Activated CD4-positive, alpha-beta memory T cell treated with anti-CD3 and anti-CD28 coated beads, Interleukin-2, amount 10 ng/mL, durations not matched to agents 7 days and 5 days (primary cell): ENCODE data around the gene PITRM1. TPM values are rescaled to one million over a fixed set of nuclear protein-coding genes. Genes with fewer than 3 reads are reported as not detected.

Source experiments
- CTCF ChIA-PET: fragments of 350-600 bp; sonication (Branson Sonifier 250); formaldehyde crosslinking; loops from one replicate; lab custom pipeline; 2021; ENCODE audit warnings: antibody characterized with exemption, inconsistent platforms; lab: Charles Lee
- POLR2A ChIA-PET: fragments of 350-600 bp; sonication (Branson Sonifier 250); formaldehyde crosslinking; loops from one replicate; lab custom pipeline; 2021; ENCODE audit warnings: antibody characterized with exemption; lab: Charles Lee
- DNase-seq: peaks from one replicate; pipeline ENCODE4 v3.0.0-alpha.2; 2020
- H3K27ac Mint-ChIP-seq: one replicate; pipeline ENCODE4 v1.8.0; 2021; ENCODE audit warnings: mild to moderate bottlenecking, mixed read lengths
- H3K27me3 Mint-ChIP-seq: one replicate; pipeline ENCODE4 v1.8.0; 2021; ENCODE audit warnings: mixed read lengths
- H3K36me3 Mint-ChIP-seq: one replicate; pipeline ENCODE4 v1.8.0; 2021; ENCODE audit warnings: low read depth, mixed read lengths
- H3K4me1 Mint-ChIP-seq: one replicate; pipeline ENCODE4 v1.8.0; 2021; ENCODE audit warnings: mixed read lengths
- H3K4me3 Mint-ChIP-seq: one replicate; pipeline ENCODE4 v1.8.0; 2021; ENCODE audit warnings: mild to moderate bottlenecking, mixed read lengths
- H3K9me3 Mint-ChIP-seq: one replicate; pipeline ENCODE4 v1.8.0; 2021; ENCODE audit warnings: mixed read lengths
- total RNA-seq, 2 experiments: library from RNA; stranded (reverse); gene quantifications; one replicate each; pipeline ENCODE4 v1.2.3, GENCODE V29; 2021

PITRM1 gene
- total RNA-seq, 2 experiments from 2014 or later = 53.7 to 56.7 TPM

- no peaks in the 10 kb centered on the region for H3K27me3 Mint-ChIP-seq
- ChIA-PET CTCF (no interaction called here), POLR2A (no interaction called here)
- no peak for DNase-seq
- no peaks in the 10 kb centered on the region for H3K4me1 Mint-ChIP-seq
- peaks cover 85% of the 10 kb centered on the region for H3K36me3 Mint-ChIP-seq
- no peak overlapping the region for H3K27ac Mint-ChIP-seq
- H3K9me3 Mint-ChIP-seq = no peaks in the 10 kb centered on the region
- no peak overlapping the region for H3K4me3 Mint-ChIP-seq
Observed at GRCh38 chr10:3141351-3142005, 31.1 kb downstream of the PITRM1 start.

- H3K4me1 Mint-ChIP-seq = no peaks in the 10 kb centered on the region
- H3K9me3 Mint-ChIP-seq = no peaks in the 10 kb centered on the region
- H3K36me3 Mint-ChIP-seq = peaks cover 89% of the 10 kb centered on the region
- no peaks in the 10 kb centered on the region for H3K27me3 Mint-ChIP-seq
- ChIA-PET CTCF (no interaction called here), POLR2A (no interaction called here)
- H3K27ac Mint-ChIP-seq = no peak overlapping the region
- no peak overlapping the region for H3K4me3 Mint-ChIP-seq
- DNase-seq = no peak
Observed at GRCh38 chr10:3140280-3140679, 32.3 kb downstream of the PITRM1 start.

GRCh38 chr10:3139216-3139910 lies 33.2 kb downstream of the PITRM1 start:
- ChIA-PET CTCF (no interaction called here), POLR2A (no interaction called here)
- H3K36me3 Mint-ChIP-seq = peaks cover 88% of the 10 kb centered on the region
- no peaks in the 10 kb centered on the region for H3K9me3 Mint-ChIP-seq
- no peak overlapping the region for H3K4me3 Mint-ChIP-seq
- no peak overlapping the region for H3K27ac Mint-ChIP-seq
- no peak for DNase-seq
- H3K27me3 Mint-ChIP-seq = no peaks in the 10 kb centered on the region
- H3K4me1 Mint-ChIP-seq = no peaks in the 10 kb centered on the region

- no peaks in the 10 kb centered on the region for H3K9me3 Mint-ChIP-seq
- peaks cover 86% of the 10 kb centered on the region for H3K36me3 Mint-ChIP-seq
- no peaks in the 10 kb centered on the region for H3K27me3 Mint-ChIP-seq
- H3K4me3 Mint-ChIP-seq = no peak overlapping the region
- POLR2A ChIA-PET = interaction anchor here (0.8 kb wide), 1 partner anchor 34 kb away, joined by 3 read pairs; no protein-coding TSS in a partner anchor
- DNase-seq = no peak
- H3K4me1 Mint-ChIP-seq = peaks cover under 1% of the 10 kb centered on the region
- H3K27ac Mint-ChIP-seq = peak overlapping the region; percentile 31
- CTCF ChIA-PET = no interaction called here
Observed at GRCh38 chr10:3137958-3138726, 34.4 kb downstream of the PITRM1 start.

GRCh38 chr10:3136763-3137611 lies 35.6 kb downstream of the PITRM1 start:
- H3K27me3 Mint-ChIP-seq = no peaks in the 10 kb centered on the region
- peaks cover 87% of the 10 kb centered on the region for H3K36me3 Mint-ChIP-seq
- no peak for DNase-seq
- CTCF ChIA-PET = no interaction called here
- H3K9me3 Mint-ChIP-seq = no peaks in the 10 kb centered on the region
- peaks cover 3% of the 10 kb centered on the region for H3K4me1 Mint-ChIP-seq
- H3K4me3 Mint-ChIP-seq = no peak overlapping the region
- H3K27ac Mint-ChIP-seq = no peak overlapping the region
- POLR2A ChIA-PET = no interaction called here

GRCh38 chr10:3136336-3136735 lies 36.2 kb downstream of the PITRM1 start:
- Mint-ChIP-seq H3K27me3 (no peaks in the 10 kb centered on the region), H3K9me3 (no peaks in the 10 kb centered on the region), H3K36me3 (peaks cover 88% of the 10 kb centered on the region), H3K4me1 (peaks cover 3% of the 10 kb centered on the region), H3K4me3 (no peak overlapping the region), H3K27ac (no peak overlapping the region)
- ChIA-PET CTCF (no interaction called here), POLR2A (interaction anchor here (1.3 kb wide), 1 partner anchor 41 kb away, joined by 3 read pairs; no protein-coding TSS in a partner anchor)
- no peak for DNase-seq

GRCh38 chr10:3135006-3135405 lies 37.6 kb downstream of the PITRM1 start:
- no peak for DNase-seq
- H3K36me3 Mint-ChIP-seq = peaks cover 79% of the 10 kb centered on the region
- H3K4me1 Mint-ChIP-seq = peaks cover 3% of the 10 kb centered on the region
- H3K4me3 Mint-ChIP-seq = no peak overlapping the region
- no peaks in the 10 kb centered on the region for H3K27me3 Mint-ChIP-seq
- CTCF ChIA-PET = no interaction called here
- H3K27ac Mint-ChIP-seq = no peak overlapping the region
- POLR2A ChIA-PET = interaction anchor here (0.8 to 1.3 kb wide), 2 partner anchors 18 to 39 kb away, joined by 3 read pairs; no protein-coding TSS in a partner anchor
- no peaks in the 10 kb centered on the region for H3K9me3 Mint-ChIP-seq

- no peak for DNase-seq
- H3K9me3 Mint-ChIP-seq = no peaks in the 10 kb centered on the region
- peaks cover 3% of the 10 kb centered on the region for H3K4me1 Mint-ChIP-seq
- H3K27ac Mint-ChIP-seq = peak overlapping the region; percentile 19
- CTCF ChIA-PET = no interaction called here
- no peaks in the 10 kb centered on the region for H3K27me3 Mint-ChIP-seq
- peaks cover 79% of the 10 kb centered on the region for H3K36me3 Mint-ChIP-seq
- POLR2A ChIA-PET = interaction anchor here (0.8 to 1.3 kb wide), 4 partner anchors 12 to 43 kb away, joined by 3 read pairs; partner anchors contain the start of gene PITRM1
- no peak overlapping the region for H3K4me3 Mint-ChIP-seq
Observed at GRCh38 chr10:3133948-3134347, 38.6 kb downstream of the PITRM1 start.

GRCh38 chr10:3132036-3133025 lies 40.3 kb downstream of the PITRM1 start:
- H3K27me3 Mint-ChIP-seq = no peaks in the 10 kb centered on the region
- no peaks in the 10 kb centered on the region for H3K9me3 Mint-ChIP-seq
- H3K27ac Mint-ChIP-seq = no peak overlapping the region
- CTCF ChIA-PET = no interaction called here
- no peak overlapping the region for H3K4me3 Mint-ChIP-seq
- POLR2A ChIA-PET = no interaction called here
- no peak for DNase-seq
- H3K36me3 Mint-ChIP-seq = peaks cover 76% of the 10 kb centered on the region
- H3K4me1 Mint-ChIP-seq = peaks cover 3% of the 10 kb centered on the region

- H3K27me3 Mint-ChIP-seq = no peaks in the 10 kb centered on the region
- H3K9me3 Mint-ChIP-seq = no peaks in the 10 kb centered on the region
- POLR2A ChIA-PET = no interaction called here
- DNase-seq = no peak
- H3K4me3 Mint-ChIP-seq = no peak overlapping the region
- CTCF ChIA-PET = no interaction called here
- peaks cover 3% of the 10 kb centered on the region for H3K4me1 Mint-ChIP-seq
- peaks cover 75% of the 10 kb centered on the region for H3K36me3 Mint-ChIP-seq
- H3K27ac Mint-ChIP-seq = no peak overlapping the region
Observed at GRCh38 chr10:3131098-3131497, 41.5 kb downstream of the PITRM1 start.

- Mint-ChIP-seq H3K36me3 (peaks cover 75% of the 10 kb centered on the region), H3K9me3 (no peaks in the 10 kb centered on the region), H3K4me1 (peaks cover 3% of the 10 kb centered on the region), H3K27me3 (no peaks in the 10 kb centered on the region), H3K4me3 (no peak overlapping the region), H3K27ac (no peak overlapping the region)
- ChIA-PET CTCF (no interaction called here), POLR2A (interaction anchor here (1.0 kb wide), 1 partner anchor 21 kb away, joined by 3 read pairs; no protein-coding TSS in a partner anchor)
- no peak for DNase-seq
Observed at GRCh38 chr10:3129581-3130340, 42.8 kb downstream of the PITRM1 start.
